ENCODE results near the gene PTPN6. TPM values are rescaled to one million over a fixed set of nuclear protein-coding genes. Genes with fewer than 3 reads are reported as not detected.

PTPN6 gene
- total RNA-seq, 1 donor from 2014 or later, result 154 TPM

GRCh38 chr12:6935371-6936193 is 15.6 kb upstream of the PTPN6 start:
- H3K27ac ChIP-seq, result no peak overlapping the region
- ATAC-seq, result no peak
- TF ChIP-seq CTCF (IDR thresholded peaks at IDR 0.05), result no peak
- H3K4me1 ChIP-seq, result peaks cover 50% of the 10 kb centered on the region
- intact Hi-C loops (cut with DNase I), result loop anchor here (10.0 kb wide), 1 partner anchor 61 kb away; the partner anchor contains the start of gene SPSB2
- no peaks in the 10 kb centered on the region for H3K27me3 ChIP-seq
- H3K9me3 ChIP-seq, result no peaks in the 10 kb centered on the region
- no peak overlapping the region for H3K4me3 ChIP-seq
- peaks cover 33% of the 10 kb centered on the region for H3K36me3 ChIP-seq
- no peak for DNase-seq

GRCh38 chr12:6936194-6936635 is 14.9 kb upstream of the PTPN6 start:
- no peak for DNase-seq
- Histone ChIP-seq H3K27me3 (no peaks in the 10 kb centered on the region), H3K4me3 (no peak overlapping the region), H3K4me1 (peaks cover 44% of the 10 kb centered on the region), H3K27ac (no peak overlapping the region), H3K9me3 (no peaks in the 10 kb centered on the region), H3K36me3 (peaks cover 39% of the 10 kb centered on the region)
- no peak for TF ChIP-seq CTCF (IDR thresholded peaks at IDR 0.05)
- no peak for ATAC-seq
- intact Hi-C loops (cut with DNase I), result loop anchor here (10.0 kb wide), 1 partner anchor 61 kb away; the partner anchor contains the start of gene SPSB2

- intact Hi-C loops (cut with DNase I), result loop anchor here (10.0 kb wide), 1 partner anchor 62 kb away; the partner anchor contains the start of gene SPSB2
- Histone ChIP-seq H3K9me3 (no peaks in the 10 kb centered on the region), H3K36me3 (peaks cover 45% of the 10 kb centered on the region), H3K27me3 (no peaks in the 10 kb centered on the region), H3K4me1 (peaks cover 40% of the 10 kb centered on the region), H3K27ac (peak overlapping the region; percentile 95), H3K4me3 (peak overlapping the region; percentile 64)
- no peak for TF ChIP-seq CTCF (IDR thresholded peaks at IDR 0.05)
- no peak for DNase-seq
- no peak for ATAC-seq
Measured at GRCh38 chr12:6936636-6937480, 14.3 kb upstream of the PTPN6 start.

- Histone ChIP-seq H3K27ac (peak overlapping the region; percentile 95), H3K4me1 (peaks cover 44% of the 10 kb centered on the region), H3K27me3 (no peaks in the 10 kb centered on the region), H3K9me3 (no peaks in the 10 kb centered on the region), H3K36me3 (peaks cover 45% of the 10 kb centered on the region), H3K4me3 (peak overlapping the region; percentile 64)
- intact Hi-C loops (cut with DNase I), result loop anchor here (10.0 kb wide), 1 partner anchor 63 kb away; the partner anchor contains the start of gene SPSB2
- DNase-seq (peak; percentile 97), ATAC-seq (peak; percentile 94)
- TF ChIP-seq CTCF (IDR thresholded peaks at IDR 0.05), result peak; percentile 88
Measured at GRCh38 chr12:6937481-6938352, 13.4 kb upstream of the PTPN6 start.
